Islet of Langerhans (tissue), 1 donor: Measurements from ENCODE around the gene STING1.
"Not testable (repeated sequence)": the region's sequence is repeated elsewhere in the genome, so short reads cannot be mapped to it uniquely, and the experiment has no call there.

ENCODE experiments used
- FAIRE-seq: peaks from one replicate; lab custom pipeline; 2011; peaks lifted over from hg19 to GRCh38; lab: Jason Lieb, UNC

The STING1 gene

DNA sequence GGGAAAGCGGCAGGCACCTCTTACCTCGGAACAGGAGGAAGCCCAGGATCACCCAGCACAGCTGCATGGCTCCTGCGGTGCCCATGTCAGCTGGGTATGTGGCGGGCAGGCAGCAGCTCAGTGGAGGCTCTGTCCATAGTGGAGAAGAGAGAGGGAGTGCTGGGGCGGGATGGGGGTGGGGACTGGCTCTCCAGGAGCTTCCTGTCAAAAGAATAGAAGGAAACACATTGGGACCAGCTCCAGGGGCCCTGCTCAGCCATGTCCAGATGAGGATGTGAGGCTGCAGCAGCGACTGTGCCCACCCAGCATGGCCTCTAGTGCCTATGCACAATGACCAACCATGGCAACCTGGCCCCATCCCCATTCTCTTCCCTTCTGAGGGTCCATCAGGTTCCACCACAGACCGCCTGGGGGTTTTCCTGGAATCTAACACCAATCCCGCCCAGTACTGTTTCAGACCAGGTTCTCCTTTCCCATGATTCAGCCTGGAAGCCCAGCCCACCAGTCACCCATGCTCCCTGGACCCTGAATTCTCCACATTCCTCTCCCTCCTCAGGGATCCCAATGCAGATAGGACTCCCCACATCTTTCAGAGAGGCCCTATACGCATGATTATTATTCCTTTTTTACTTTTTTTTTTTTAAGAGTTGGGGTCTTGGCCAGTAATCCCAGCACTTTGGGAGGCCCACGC lies 19.8 kb downstream of the STING1 start, which contains the start of gene ECSCR:
TSS of gene ECSCR (minus strand) at position 158 of the 691 bp plus-strand sequence. CDS start at position 85, 73 bp downstream.
- FAIRE-seq, result no peak

DNA sequence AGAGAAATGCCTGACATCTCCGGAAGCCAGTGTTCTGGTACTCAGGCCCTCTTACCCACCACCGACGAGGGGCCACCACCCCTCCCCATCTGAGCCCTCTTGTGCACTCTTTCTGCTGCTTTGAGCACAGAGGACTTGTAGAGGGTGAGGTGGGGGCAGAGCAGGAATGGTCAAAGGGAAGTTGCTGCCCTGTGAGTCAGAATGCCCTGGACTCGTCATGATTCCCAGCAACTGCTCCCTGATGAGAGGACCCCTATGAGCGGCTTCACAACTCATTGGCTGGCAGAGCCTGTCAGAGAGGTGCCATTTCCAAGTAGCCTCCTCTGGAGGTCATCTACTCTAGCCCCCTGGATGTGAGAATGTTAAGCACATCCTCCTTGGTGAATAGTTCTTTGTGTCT lies 20.9 kb downstream of the STING1 start:
- no peak for FAIRE-seq

DNA sequence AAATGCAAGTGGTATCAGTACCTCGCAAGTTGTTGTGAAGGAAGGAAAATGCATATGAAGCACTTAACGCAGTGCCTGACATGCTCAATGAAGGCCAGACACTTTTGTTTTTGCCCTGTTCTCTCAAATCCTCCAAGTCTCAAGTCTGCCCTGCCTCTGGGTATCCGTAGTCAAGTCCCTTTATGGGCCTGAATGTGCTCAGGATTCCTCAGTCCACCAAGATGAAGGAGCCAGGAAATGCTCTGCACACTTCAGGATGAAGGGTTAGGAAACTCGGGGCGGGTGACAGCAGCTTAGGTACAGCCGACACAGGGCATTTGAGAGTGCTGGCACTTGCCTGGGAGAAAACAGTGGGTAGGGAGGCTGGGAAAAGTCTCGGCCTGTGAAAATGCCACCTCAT lies 21.4 kb downstream of the STING1 start:
- FAIRE-seq, result no peak

DNA sequence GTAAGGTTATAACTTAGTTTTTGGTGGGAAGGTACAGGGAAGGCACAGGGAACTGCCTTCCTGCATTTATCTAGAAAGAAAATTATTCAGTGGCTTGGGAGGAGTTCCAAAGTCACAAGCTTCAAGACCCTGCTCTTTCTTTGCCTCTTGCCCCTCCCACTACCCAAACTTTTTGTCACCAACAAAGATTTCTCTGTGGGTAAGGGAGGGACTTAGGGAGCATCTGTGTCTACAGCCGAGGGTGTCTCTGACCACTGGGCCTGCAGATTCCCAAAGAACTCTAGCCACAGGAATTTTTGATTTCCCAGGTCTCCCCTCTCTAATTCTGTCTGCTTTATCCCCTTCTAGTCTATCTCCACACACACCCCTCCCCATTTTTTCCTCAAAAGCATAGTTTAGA lies 22.1 kb downstream of the STING1 start:
- FAIRE-seq, result no peak

DNA sequence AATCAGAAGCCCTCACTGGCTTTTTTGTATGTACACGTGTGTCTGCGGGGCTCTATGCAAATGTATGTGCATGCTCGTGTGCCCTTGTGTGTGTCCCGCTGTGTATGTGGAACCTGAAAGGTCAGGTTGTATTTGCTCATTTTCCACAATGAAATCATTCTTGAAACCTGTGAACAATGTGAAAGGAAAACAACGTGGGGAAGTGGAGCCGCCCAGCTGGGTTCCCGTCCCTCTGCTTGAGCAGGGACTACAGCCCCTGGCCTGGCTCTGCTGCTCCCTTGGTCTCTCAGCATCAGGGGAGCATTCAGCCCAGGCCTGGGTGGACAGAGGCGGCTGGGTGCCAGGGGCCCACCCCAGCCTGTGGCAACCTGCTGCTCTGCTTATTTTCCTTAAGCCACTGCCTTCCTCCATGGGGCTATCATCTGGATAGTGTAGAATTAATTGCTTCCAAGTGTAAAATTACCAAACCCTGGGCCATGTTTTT lies 23.1 kb downstream of the STING1 start:
- no peak for FAIRE-seq

DNA sequence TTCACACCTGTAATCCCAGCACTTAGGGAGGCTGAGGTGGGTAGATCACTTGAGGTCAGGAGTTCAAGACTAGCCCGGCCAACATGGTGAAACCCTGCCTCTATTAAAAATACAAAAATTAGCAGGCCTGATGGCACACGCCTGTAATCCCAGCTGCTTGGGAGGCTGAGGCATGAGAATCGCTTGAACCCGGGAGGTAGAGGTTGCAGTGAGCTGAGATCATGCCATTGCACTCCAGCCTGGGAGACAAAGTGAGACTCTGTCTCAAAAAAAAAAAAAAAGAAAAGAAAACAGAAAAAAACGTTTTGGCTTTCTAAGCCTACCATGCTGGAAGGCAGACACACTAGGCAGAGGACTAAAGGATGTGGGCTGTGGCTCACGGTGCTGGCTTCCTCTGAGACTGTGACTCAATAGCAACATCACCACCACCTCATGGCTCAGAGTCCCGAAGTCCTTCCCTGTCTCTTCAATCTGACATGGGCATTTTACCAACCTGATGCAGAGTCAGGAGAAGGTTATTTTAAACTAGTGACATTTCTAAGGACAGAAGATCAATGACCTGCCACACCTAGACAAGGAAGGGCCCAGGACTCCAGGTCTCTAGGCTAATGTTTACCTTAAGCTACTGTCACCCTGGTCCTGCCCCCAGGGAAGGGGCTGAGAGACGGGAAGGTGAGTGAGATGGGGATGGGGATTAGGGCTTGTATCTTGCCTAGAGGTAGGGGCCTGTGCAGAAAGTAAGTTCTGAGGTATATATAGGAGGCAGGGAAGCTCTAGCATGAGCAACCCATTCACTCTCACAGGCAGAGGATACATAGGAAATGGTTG lies 23.8 kb downstream of the STING1 start:
- no peak for FAIRE-seq

DNA sequence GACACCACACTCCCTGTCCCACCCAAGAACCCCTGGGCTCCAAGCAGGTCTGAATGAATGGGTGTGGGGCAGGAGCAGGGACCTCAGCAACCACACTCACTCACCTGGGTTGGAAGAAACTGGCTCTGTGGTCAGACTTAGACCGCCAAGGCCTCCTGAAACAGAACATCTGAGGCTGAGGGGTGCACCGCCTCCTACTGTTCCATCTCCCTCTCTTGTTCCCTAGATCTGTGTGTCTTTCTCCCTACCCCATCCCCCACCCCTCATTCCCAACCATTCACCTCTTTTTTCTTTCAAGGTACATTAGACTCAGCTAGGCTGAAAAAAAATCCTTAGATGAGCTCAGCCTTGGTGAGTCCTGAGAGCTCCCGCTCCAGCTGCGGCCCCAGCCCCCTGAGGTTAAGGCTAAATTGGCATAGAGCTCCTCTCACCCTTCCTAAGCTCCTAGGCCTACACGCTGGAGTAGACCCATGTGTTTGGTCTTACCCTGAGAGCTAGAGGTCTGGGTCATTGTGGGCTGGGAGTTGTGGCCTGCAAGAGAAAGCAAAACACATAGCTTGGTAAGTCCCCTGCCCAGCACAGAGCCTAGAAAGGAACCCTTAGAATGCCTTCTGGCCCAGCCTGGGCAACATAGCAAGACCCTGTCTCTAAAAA lies 24.8 kb downstream of the STING1 start:
- no peak for FAIRE-seq

DNA sequence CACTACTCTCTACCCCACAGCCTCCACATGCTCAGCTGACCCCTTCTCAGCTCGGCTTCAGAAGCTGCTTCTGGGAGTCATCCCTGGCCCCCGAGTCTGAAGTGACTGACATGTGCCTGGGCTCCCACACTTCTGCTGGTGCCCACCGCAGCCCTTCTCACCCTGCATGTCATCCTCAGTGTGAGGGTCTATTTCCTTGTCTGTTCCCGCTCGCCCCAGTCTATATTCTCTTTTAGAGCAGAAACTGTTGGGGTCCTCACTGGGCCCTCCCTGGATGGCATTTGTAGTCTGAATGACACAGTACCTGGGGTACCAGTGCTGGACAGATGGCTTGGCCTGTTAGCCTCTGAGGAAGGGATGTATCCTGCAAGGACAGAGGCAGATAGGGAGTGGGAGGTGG lies 25.3 kb downstream of the STING1 start:
- FAIRE-seq, result no peak

DNA sequence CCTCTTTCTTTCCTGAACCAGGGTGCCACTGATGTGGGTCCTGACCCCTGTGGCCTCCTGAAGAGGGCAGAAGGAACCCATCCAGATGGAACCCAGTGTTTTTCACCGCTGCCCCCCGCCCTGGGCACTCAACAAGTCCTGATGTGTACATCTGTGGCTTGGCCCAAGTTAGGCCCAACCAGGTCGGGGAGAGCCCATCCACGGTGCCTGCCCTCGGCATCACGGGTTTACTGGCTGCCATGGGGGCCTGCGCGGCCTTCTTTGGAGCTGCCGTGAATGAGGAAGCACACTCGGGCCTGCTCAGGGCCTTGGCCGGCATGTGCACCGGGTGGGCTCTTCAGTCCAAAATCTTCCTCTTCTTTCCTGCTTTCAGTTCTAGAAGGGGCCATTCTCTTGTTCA lies 25.8 kb downstream of the STING1 start:
- no peak for FAIRE-seq

DNA sequence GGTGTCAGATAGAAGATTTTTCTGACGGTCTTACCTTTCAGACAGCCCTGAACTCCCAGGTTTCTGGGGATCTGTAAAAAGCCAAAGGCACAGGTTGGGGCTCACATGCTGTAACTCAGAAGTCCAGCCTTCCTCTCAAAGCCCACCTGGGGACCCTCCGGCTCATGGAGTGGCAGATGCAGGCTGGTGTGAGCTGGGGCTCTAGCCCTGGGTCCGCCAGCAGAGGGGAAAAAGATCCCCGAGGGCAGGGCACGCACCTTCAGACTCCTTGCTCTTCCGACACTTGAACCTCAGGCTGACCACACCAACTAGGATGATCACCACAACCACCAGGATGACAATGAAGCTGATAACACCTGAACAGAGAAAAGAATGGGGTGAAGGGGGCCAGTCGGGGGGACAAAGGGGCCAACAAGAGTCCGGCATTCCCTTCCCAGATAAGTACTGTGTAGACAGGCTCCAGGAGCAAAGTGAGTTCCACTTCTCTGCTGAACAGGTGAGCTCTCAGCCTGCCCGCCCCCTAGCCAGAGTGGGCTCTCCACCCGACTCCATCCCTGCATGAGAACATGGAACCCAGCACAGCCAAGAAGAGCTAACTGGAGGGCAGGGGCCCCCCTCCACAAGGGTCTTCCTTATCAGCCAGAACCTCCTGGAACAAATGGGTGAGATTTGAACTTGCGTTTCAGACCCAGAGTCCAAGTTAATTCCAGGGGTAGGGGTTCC lies 27.8 kb downstream of the STING1 start:
- FAIRE-seq, result no peak

DNA sequence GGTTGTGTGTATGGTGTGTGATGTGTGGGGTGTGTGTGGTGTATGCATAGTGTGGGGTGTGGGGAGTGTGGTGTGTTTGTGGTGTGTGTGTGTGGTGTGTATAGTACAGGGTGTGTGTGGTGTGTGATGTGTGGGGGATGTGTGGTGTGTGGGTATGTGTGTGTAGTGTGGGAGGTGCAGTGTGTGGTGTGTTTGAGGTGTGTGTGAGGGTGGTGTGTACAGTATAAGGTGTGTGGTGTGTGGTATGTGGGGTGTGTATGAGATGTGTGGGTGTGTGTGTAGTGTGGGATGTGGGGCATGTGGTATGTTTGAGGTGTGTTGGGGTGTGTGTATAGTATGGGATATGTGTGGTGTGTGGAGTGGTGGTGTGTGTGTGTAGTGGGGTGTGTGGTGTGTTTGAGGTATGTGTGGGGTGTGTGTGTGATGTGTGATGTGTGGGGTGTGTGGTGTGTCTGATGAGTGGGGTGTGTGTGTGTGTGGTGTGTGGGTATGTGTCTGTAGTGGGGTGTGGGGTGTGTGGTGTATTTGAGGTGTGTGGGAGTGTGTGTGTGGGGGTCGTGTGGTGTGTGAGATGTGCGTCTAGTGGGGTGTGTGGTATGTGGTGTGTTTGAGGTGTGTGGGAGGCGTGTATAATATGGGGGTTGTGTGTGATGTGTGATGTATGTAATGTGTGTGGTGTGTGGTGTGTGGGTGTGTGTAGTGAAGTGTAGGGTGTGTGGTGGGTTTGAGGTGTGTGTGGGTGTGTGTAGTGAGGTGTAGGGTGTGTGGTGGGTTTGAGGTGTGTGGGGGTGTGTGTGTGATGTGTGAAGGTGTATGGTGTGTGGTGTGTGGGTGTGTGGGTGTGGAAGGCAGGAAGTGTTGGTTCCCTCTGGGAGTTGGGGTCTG lies 28.6 kb downstream of the STING1 start:
- no peak for FAIRE-seq

DNA sequence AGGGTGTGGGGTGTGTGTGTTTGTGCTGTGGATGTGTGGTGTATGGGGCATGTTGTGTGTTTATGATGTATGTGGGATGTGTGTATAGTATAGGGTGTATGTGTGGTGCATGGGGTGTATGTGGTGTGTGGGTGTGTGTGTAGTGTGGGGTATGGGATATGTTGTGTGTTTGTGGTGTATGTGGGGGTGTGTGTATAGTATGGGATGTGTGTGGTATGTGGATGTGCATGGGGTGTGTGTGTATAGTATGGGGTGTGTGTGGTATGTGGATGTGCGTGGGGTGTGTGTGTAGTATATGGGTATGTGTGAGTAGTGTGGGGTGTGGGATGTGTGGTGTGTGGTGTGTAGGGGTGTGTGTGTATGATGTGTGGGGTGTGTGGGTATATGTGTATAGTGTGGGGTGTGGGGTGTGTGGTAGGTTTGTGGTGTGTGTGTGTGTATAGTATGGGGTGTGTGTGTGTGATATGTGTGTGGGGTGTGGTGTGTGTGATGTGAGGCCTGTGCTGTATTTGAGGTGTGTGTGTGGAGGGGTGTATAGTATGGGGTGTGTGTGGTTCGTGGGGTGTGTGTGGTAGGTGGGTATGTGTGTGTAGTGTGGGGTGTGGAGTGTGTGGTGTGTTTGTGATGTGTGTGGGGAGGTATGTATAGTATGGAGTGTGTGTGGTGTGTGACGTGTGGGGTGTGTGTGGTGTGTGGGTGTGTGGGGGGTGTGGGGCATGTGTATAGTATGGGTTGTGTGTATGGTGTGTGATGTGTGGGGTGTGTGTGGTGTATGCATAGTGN lies 30.5 kb downstream of the STING1 start:
- no peak for FAIRE-seq

DNA sequence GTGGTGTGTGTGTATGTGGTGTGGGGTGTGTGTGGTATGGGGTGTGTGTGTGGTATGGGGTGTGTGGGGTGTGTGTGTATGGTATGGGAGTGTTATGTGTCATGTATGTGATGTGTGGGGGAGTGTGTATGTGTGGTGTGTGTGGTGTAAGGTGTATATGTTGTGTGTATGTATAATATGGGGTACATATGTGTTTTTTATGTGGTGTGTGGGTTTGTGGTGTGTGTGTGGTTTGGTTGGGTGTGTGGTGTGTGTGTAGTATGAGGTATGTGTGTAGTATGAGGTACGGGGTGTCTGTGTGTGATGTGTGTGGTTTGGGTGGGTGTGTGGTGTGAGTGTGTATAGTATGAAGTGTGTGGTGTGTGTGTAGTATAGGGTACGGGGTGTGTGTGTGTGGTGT lies 31.4 kb downstream of the STING1 start:
- FAIRE-seq, result no peak

DNA sequence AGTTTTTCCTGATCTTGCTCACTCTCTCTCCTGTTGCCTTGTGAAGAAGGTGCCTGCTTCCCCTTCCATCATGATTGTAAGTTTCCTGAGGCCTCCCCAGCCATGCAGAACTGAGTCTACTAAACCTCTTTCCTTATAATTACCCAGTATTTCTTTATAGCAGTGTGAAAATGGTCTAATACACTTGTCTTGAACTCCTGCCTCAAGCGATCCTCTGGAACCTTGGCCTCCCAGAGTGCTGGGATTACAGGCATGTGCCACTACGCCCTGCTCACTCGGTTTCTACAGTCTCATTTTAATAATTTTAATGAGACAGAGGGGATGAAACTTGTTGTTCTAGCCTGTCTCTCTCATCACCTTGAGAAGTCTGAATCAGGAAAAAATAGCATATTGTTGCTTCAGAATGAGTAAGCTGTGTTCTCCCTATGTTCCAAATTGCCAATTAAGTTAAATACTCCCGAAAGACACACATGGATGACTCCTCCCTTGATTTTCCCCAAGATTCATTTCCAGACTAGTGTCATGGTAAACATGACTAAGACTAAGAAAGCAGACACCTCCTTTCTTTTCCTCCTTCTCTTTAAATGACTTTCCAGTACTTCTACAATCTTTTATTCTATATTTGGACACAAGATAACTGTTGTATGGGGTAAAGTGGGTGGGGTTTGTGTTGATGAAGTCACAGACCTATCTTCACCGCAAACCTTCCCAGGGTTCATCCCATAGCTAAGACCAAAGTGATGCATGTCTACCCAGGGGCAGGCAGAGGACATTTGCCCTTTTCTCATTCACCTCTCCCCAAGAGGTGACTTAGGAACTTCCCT lies 35.4 kb downstream of the STING1 start:
- no peak for FAIRE-seq

DNA sequence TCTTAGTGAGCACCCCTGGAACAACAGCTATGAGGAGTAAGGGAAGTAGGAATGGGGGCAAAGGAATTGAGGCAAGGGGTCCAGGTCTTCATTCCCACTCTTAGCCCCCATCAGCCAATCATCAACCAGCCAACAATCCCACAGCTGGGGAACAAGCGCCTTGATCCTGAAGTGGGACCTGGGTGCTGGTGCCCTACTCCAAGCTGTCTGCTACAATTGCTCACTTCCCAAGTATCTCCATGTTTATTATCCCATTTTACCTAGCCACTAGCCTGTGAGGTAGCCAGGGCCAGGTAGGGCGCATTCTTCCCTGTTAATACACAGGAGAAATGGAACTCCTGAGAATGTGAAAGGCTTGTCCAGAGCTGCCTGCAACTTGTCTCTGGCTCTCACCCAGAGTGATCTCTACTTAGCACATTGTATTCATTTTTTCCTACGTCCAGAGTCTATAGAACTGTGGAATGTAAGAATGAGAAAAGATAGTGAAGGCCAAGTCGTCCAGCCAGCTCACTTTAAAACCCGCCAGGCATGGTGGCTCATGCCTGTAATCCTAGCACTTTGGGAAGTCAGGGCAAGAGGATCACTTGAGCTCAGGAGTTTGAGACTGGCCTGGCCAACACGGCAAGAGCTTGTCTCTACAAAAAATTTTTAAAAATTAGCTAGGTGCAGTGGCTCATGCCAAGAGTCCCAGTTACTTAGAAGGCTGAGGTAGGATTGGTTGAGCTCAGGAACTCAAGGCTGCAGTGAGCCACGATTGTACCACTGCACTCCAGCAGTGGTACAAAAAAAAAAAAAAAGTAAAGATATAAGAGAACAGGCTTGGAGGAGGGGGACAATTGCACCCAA lies 37.0 kb downstream of the STING1 start:
- no peak for FAIRE-seq

DNA sequence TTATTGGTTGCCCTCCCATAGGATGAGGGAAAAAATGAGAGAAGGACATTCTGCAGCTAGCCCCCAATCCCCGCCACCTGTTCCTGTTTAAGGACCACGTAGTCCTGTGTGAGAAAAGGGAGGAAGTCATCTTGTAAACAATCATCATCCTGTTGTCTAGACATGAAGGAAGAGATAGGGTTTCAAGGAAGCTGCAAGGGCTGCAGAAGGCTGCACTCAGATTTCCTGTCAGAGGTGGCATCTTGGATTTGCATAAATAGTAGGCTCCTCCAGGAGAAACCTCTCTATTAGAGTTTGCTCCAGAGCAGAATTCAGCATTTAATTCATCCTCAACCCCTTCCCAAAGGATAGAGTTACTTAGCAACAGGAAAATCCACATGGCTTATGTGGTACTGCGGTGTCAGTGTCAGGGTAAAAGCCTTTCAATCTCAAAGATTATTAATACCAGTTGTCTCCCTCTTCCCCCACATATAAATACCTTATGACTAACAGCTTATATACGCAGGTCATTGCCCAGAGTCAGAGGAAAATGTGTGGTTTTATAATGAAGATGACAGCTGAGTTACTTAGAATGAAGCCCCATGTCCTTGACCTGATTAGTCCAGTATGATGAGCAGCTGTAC lies 38.6 kb downstream of the STING1 start:
- no peak for FAIRE-seq

DNA sequence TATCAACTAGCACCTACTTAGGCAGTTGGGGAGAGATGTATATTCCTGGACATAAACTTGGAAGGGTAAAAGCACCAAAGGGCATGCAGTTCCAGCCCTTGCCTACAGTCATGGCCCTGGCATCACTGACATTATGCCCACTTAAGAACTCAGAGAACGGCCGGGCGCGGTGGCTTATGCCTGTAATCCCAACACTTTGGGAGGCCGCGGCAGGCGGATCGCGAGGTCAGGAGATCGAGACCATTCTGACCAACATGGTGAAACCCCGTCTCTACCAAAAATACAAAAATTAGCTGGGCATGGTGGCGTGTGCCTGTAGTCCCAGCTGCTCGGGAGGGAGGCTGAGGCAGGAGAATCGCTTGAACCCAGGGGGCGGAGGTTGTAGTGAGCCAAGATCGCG lies 42.1 kb downstream of the STING1 start:
- not testable (repeated sequence) for FAIRE-seq
